Breast epithelium (tissue), 3 donors: ENCODE data around the gene SBK1.

Experiments used
- CTCF ChIP-seq, 3 donors: fragments of 450-650 bp; IDR thresholded peaks; one replicate each; pipeline ENCODE4 v1.5.1; 2016 to 2017; ENCODE audit warnings: antibody characterized with exemption in 3 of 3, mild to moderate bottlenecking in 3 of 3, moderate library complexity in 3 of 3
- POLR2A ChIP-seq: fragments of 450-650 bp; IDR thresholded peaks from one replicate; pipeline ENCODE4 v1.6.1; 2016; ENCODE audit warnings: antibody characterized with exemption, mild to moderate bottlenecking, moderate library complexity
- POLR2AphosphoS5 ChIP-seq, 3 donors: sonication (generic); formaldehyde crosslinking; IDR thresholded peaks; one replicate each; pipeline ENCODE4 v1.6.1; 2017; ENCODE audit warnings: antibody characterized with exemption in 3 of 3

GRCh38 chr16:28320741-28321140 lies 28.4 kb downstream of the SBK1 start:
- TF ChIP-seq CTCF (IDR thresholded peaks at IDR 0.05), result no peak
- no peak for TF ChIP-seq POLR2A
- no peak for TF ChIP-seq POLR2AphosphoS5 (IDR thresholded peaks at IDR 0.05)
